ENCODE results near the gene CACYBP. TPM values are rescaled to one million over a fixed set of nuclear protein-coding genes. Genes with fewer than 3 reads are reported as not detected.

The CACYBP gene
- total and polyA plus RNA-seq, 2 of the 8 experiments (the other 6 are each of a cell fraction or from before 2014, with no cell fraction given) = 28.3 to 247 TPM

GRCh38 chr1:174990382-174990999 is 9.3 kb upstream of the CACYBP start:
- Histone ChIP-seq H4K91ac (replicated peaks; ENCODE audit: insufficient read length, low read length) (no peak overlapping the region), H3K79me1 (ENCODE audit: low read depth, low read length) (no peaks in the 10 kb centered on the region; the same call in 1 of the 2 replicates), H3K9me3 (ENCODE audit: insufficient read depth in 2 of 2, low read depth in 1 of 2, low read length in 1 of 2) (no peaks in the 10 kb centered on the region), H4K8ac (ENCODE audit: extremely low read depth, insufficient read depth, low read length) (no peak overlapping the region), H4K20me1 (replicated peaks in 1 of 2; ENCODE audit: control insufficient read depth in 1 of 2, insufficient read depth in 2 of 2, low read length in 2 of 2) (no peaks in the 10 kb centered on the region), H3K4me1 (replicated peaks in 1 of 4; ENCODE audit: control insufficient read depth in 3 of 4, insufficient read depth in 4 of 4, low read length in 3 of 4) (no peaks in the 10 kb centered on the region), H2BK120ac (replicated peaks; ENCODE audit: low read depth, low read length) (no peak overlapping the region), H3K9ac (replicated peaks in 1 of 4; ENCODE audit: extremely low read depth in 1 of 4, low read depth in 3 of 4, low read length in 3 of 4) (no peak overlapping the region), H3K4me3 (ENCODE audit: extremely low read depth in 1 of 4, insufficient read depth in 2 of 4, low read depth in 3 of 4, low read length in 4 of 4) (no peak overlapping the region), H2BK5ac (ENCODE audit: low read depth, low read length) (no peak overlapping the region), H2BK15ac (ENCODE audit: low read length) (no peak overlapping the region), H3K36me3 (ENCODE audit: control insufficient read depth in 2 of 4, insufficient read depth in 4 of 4, low read length in 3 of 4) (peaks cover 7 to 77% (median 43%) of the 10 kb centered on the region in 4 experiments), H3K18ac (ENCODE audit: extremely low read depth, low read length) (no peak overlapping the region), H3K23ac (ENCODE audit: insufficient read length) (no peak overlapping the region), H2AK5ac (ENCODE audit: low read depth, low read length) (no peak overlapping the region), H2BK20ac (ENCODE audit: low read length) (no peak overlapping the region), H4K5ac (ENCODE audit: insufficient read length, low read depth, low read length) (no peak overlapping the region), H2BK12ac (ENCODE audit: low read depth, low read length) (no peak overlapping the region), H3K14ac (ENCODE audit: insufficient read length) (no peak overlapping the region), H3K4ac (replicated peaks; ENCODE audit: insufficient read length, low read depth, low read length) (no peak overlapping the region), H3K27ac (ENCODE audit: low read depth, low read length) (no peak overlapping the region), H3K79me2 (ENCODE audit: control insufficient read depth in 1 of 2, insufficient read depth in 2 of 2, low read length in 2 of 2) (no peaks in the 10 kb centered on the region), H3K27me3 (replicated peaks in 1 of 4; ENCODE audit: control insufficient read depth in 3 of 4, extremely low read depth in 1 of 4, insufficient read depth in 3 of 4, low read length in 3 of 4) (no peaks in the 10 kb centered on the region), H3K4me2 (ENCODE audit: insufficient read depth in 1 of 2, low read depth in 2 of 2, low read length in 2 of 2) (no peak overlapping the region), H2AFZ (ENCODE audit: low read length) (no peak overlapping the region), H3K56ac (replicated peaks; ENCODE audit: insufficient read length, low read depth, low read length) (no peak overlapping the region), H3K23me2 (ENCODE audit: low read depth, low read length) (no peaks in the 10 kb centered on the region)
- no peak for TF ChIP-seq GTF2F1 (IDR thresholded peaks at IDR 0.05; ENCODE audit: borderline replicate concordance, low read depth, low read length)
- no peak for TF ChIP-seq KDM1A (IDR thresholded peaks at IDR 0.05; ENCODE audit: borderline replicate concordance, low read length)
- no peak for TF ChIP-seq CBX8 (IDR thresholded peaks at IDR 0.05; ENCODE audit: borderline replicate concordance, low read depth, low read length)
- WGBS, 2 experiments (ENCODE audit: extremely low coverage in 1 of 2, insufficient coverage in 1 of 2, insufficient read length in 1 of 2, insufficient replicate concordance in 2 of 2, low coverage in 1 of 2, low lambda C conversion rate in 2 of 2, missing lambda C conversion rate in 1 of 2) = 86% methylated on average over 6 of the region's 6 CpGs; no CpG with 5 or more reads in 1 of the 2 experiments
- DNase-seq (ENCODE audit: low read depth in 1 of 2, low spot score in 2 of 2) (no peak), FAIRE-seq (no peak)
- POLR2A ChIA-PET (ENCODE audit: partially characterized antibody) = interaction anchor here (1.9 kb wide), 1 partner anchor 9 kb away, joined by 9 read pairs; the partner anchor contains the start of gene CACYBP
- CTCF ChIA-PET (ENCODE audit: partially characterized antibody) = interaction anchor here (0.5 to 2.0 kb wide), 4 partner anchors 8 to 631 kb away, joined by 3 to 13 read pairs (median 4); no protein-coding TSS in a partner anchor
